HPDE6-E6E7 (cell line): ENCODE data around the gene ARL5C.
A peak's percentile ranks its signal among the peaks of the same experiment; 100 is the strongest.
"Not testable (repeated sequence)": the region's sequence is repeated elsewhere in the genome, so short reads cannot be mapped to it uniquely, and the experiment has no call there.

ENCODE experiments used
- DNase-seq: peaks from one replicate; pipeline ENCODE4 v3.0.0; 2011; ENCODE audit warnings: missing footprints; ENCODE audit errors: extremely low spot score

The ARL5C gene

GRCh38 chr17:39141915-39142664 lies 23.9 kb downstream of the ARL5C start:
- DNase-seq, result no peak

DNA sequence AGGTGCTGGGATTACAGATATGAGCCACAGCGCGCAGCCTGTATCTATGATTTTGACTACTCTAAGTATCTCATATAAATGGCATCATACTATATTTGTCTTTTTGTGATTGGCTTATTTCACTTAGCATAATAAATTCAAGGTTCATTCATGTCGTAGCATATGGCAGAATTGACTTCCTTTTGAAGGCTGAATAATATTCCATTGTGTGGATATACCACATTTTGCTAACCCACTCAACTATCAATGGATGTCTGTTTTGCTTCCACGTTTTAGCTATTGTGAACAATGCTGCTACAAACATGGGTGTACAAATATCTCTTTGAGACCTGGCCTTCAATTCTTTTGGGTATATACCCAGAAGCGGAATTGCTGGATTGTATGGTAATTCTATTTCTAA lies 24.7 kb downstream of the ARL5C start:
- DNase-seq, result no peak

DNA sequence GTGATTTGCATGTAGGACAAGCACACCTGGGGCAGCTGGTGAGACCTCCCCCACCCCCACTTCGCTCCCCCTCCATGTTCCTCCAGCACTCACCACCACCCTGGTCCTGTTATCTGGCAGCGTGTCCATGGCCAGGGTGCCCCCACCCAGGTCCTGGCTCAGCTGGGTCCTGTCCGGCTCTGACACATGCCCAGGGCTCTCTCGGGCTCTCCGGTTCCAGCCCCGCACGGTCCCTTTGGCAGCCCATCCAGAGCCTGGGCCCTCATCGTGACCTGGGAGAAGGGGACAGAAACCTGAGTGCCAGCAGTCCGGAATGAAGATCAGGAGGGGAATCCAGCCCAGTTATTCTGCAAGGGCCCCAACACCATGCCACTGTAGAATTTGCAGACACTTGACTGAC lies 26.4 kb downstream of the ARL5C start:
- no peak for DNase-seq

- DNase-seq, result peak; percentile 70
Measured at GRCh38 chr17:39139161-39139511, 26.8 kb downstream of the ARL5C start.

DNA sequence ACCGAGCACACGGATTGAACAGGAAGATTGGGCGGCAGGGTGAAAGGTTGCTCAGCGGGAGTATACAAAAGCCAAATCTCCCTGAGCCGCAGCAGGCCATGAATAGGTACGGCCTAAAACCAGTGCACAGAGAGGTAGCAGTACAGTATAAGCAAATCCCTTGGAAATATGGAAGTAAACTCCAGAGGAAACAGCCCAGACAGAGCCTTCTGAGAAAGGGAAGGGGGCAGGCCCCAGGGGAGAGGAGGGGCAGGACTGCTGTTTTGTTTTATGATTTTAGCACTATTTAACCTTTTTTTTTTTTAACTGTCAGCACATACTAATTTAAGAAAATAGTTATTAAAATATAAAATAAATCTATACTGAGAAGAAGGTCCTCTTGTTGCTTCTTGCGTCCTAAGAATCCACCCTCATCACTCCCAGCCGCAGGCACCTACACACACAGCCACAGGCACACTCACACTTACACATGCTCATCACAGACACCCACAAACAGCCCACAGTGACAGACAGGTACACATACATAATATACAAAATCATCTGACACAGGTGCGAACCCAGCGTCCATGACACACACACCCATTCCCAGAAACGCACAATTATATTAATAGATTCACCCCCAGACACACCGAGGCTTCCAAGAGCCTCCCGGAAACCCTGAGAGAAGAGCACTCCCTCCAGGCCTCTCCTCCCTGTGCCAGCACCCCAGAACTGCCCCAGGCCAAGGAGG lies 27.4 kb downstream of the ARL5C start:
- no peak for DNase-seq

- DNase-seq, result no peak
Measured at GRCh38 chr17:39134878-39135277, 31.1 kb downstream of the ARL5C start.

GRCh38 chr17:39132192-39132610 lies 33.8 kb downstream of the ARL5C start:
- no peak for DNase-seq

GRCh38 chr17:39131616-39132015 lies 34.3 kb downstream of the ARL5C start:
- no peak for DNase-seq

- DNase-seq, result no peak
Measured at GRCh38 chr17:39130205-39130604, 35.8 kb downstream of the ARL5C start.

- not testable (repeated sequence) for DNase-seq
Measured at GRCh38 chr17:39129544-39129943, 36.4 kb downstream of the ARL5C start.

DNA sequence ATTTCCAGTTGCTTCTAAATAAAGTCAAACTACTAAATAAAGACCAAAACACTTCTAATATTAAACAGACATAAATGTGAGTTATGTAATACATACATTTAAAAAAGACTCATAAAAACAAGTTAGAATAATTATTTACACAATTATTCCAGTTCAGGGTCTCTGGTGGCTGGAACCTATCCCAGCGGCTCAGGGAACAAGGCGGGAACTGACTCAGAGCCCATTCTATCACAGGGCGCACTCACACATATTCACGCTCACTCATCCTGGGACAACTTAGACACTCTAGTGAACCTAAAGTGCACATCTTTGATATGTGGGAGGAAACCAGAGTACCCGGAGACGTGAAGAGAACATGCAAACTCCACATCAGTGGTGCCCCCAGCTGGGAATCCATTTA lies 39.5 kb downstream of the ARL5C start:
- DNase-seq, result no peak

DNA sequence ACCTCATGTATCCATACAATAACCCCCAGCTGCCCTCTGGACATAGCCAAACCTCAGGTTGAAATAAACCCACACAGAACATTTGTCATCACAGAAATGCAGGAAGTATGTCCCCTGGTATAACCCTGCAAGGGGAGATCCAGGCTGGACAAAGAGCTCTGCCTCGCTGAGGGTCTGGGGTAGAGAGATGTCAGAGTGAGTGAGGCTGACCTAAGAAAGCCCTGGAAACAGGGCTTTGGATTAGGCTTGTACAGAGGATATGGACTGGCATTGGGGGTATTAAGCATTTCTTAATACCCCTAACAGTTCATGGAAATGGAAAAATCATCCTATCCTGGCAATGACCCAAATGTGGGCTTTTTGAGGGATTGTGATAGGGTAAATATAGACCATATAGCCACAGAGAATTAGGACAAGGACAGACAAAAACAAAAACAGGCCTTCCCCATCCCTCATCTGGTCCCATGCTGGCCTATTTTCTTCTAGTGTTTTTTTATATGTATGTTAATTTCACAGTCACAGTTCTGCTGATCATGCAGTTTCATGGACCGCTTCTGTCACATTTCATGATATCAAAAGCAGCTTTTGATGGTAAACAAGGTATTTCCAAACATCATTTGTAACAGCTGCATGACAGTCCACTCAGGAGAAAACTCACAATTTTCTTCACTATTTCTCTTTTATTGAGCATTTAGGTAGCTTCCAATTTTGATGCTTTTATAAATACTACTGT lies 40.7 kb downstream of the ARL5C start:
- no peak for DNase-seq

DNA sequence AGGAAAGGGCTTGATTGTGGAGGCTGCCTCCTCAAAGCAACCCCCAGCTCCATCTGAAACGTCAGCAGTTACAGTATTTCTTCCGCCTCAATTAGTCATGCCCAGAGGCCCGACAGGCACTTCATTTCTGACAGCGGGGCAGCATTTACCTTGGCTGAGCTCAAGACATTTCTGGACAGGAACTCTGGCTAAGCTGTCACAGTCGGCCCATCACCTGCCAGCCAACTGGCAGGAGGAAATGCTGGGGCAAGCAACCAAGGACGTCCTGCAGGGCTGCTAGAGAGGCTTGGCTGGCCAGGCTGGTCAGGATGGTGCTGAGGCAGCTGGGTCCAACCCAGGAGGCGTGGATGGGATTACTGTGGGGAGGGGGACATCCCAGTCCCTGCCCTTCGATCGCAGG lies 42.3 kb downstream of the ARL5C start:
- DNase-seq, result peak; percentile 49

DNA sequence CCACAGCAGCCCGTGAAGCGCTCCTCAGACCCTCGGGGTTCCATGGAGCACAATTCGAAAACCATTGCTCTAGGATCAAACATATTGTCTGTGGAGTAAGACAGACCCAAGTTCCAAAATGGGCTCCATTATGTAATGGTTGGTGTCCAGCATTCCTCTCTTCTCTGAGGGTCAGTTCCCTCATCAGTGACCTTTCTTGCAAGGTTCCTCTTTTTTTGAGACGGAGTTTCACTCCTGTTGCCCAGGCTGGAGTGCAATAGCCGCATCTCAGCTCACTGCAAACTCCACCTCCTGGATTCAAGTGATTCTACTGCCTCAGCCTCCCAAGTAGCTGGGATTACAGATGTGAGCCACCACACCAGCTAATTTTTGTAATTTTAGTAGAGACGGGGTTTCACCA lies 43.0 kb downstream of the ARL5C start:
- DNase-seq, result no peak

DNA sequence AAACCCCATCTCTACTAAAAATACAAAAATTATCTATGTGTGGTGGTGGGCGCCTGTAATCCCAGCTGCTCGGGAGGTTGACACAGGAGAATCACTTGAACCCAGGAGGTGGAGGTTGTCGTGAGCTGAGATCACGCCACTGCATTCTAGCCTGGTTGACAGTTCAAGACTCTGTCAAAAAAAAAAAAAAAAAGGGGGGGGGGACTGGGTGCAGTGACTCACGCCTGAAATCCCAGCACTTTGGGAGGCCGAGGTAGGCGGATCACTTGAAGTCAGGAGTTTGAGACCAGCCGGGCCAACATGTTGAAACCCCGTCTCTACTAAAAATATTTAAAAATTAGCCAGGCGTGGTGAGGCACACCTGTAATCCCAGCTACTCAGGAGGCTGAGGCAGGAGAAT lies 44.0 kb downstream of the ARL5C start:
- not testable (repeated sequence) for DNase-seq

DNA sequence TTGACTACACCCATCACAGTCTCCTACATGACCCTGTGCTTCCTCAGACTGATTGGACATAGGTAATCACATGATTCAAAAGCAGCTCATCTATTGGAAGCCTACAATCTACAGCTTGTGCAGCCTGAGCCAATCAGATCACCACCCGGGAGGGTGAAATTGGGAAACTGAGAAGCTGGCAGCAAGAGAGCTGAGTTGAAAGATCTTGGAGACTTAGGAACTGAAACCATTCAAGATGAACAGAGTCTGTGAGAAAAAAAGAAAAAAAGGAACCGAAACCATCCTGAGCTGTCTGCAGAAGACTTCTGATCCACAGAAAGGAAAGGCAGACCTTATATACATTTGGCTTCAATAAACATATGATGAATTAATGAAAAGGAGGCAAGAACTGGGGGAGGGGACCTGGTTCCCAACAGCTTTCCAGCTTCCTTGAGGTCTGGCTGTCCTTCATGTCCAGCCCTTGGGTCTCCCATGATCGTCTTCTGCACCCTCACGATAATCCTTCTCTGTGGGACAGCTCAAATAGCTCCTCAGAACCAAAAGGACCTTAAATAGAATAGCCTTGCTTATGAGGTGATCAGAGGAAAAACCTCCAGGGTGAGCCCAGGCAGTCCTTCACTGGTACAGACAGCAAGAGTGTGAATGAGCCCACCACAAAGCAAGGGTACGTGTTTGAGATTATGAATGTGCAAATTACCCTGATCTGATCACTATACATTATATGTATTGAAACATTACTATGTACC lies 47.1 kb downstream of the ARL5C start:
- no peak for DNase-seq

- DNase-seq, result no peak
Measured at GRCh38 chr17:39116224-39116623, 49.7 kb downstream of the ARL5C start.

GRCh38 chr17:39115135-39115534 lies 50.8 kb downstream of the ARL5C start:
- no peak for DNase-seq

DNA sequence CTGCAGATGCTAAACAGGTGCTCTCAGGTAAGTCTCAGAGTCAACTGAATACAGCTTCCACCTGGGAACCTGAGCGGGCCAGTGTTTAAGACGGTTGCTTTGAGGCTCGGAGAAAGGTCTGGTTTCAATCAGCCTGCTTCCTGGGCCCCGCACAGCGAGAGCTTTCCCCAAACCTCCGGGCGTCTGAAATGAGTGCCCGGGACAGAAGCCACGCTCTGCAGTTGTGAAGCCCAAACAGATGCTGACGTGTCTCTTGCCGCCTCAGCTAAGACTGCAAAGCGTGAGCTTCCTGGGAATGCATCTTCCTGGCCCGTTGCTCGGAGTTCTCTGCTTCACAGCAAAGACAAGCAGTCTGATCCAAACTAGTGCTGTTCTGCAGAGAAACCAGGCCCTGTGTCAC lies 51.2 kb downstream of the ARL5C start:
- no peak for DNase-seq

DNA sequence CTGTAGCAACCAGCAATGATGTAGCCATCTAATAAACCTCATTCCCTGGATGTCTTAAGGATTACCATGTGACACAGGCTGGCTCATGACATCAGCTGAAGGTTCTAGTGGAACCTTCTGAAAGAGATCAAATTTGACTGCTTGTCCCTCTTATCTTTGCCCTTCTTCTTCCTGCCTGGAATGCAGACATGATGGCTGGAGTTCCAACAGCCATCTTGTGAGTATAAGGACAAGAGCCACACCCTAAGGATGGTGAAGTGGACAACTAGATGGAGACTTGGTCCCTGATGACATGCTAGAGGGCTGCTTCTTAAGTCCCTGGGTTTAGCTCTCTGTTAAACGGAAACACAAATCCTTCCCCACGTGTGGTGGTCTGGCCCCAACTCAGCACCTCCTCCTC lies 52.1 kb downstream of the ARL5C start:
- DNase-seq, result no peak

GRCh38 chr17:39110435-39111136 lies 55.4 kb downstream of the ARL5C start:
- no peak for DNase-seq
